Endothelial cell (in vitro differentiated cells): ENCODE results near the gene AIRE. TPM values are rescaled to one million over a fixed set of nuclear protein-coding genes. Genes with fewer than 3 reads are reported as not detected.
A peak's percentile ranks its signal among the peaks of the same experiment; 100 is the strongest.

Experiments
- DNase-seq: peaks from one replicate; pipeline ENCODE4 v3.0.0; 2021; ENCODE audit warnings: low spot score
- H3K27ac Mint-ChIP-seq: one replicate; pipeline ENCODE4 v1.8.0; 2021; ENCODE audit warnings: mixed read lengths, inconsistent platforms; ENCODE audit not compliant: unreplicated experiment
- H3K27me3 Mint-ChIP-seq: one replicate; pipeline ENCODE4 v1.8.0; 2021; ENCODE audit warnings: mild to moderate bottlenecking, moderate library complexity, mixed read lengths, inconsistent platforms; ENCODE audit not compliant: unreplicated experiment
- H3K36me3 Mint-ChIP-seq: one replicate; pipeline ENCODE4 v1.8.0; 2021; ENCODE audit warnings: mild to moderate bottlenecking, low read depth, mixed read lengths, inconsistent platforms; ENCODE audit not compliant: unreplicated experiment
- H3K4me1 Mint-ChIP-seq: one replicate; pipeline ENCODE4 v1.8.0; 2021; ENCODE audit warnings: mild to moderate bottlenecking, mixed read lengths, inconsistent platforms; ENCODE audit not compliant: unreplicated experiment
- H3K4me3 Mint-ChIP-seq: one replicate; pipeline ENCODE4 v1.8.0; 2021; ENCODE audit warnings: mild to moderate bottlenecking, mixed read lengths, inconsistent platforms; ENCODE audit not compliant: unreplicated experiment
- H3K9me3 Mint-ChIP-seq: one replicate; pipeline ENCODE4 v1.8.0; 2021; ENCODE audit warnings: mixed read lengths, inconsistent platforms; ENCODE audit not compliant: unreplicated experiment
- total RNA-seq: library from RNA; stranded (reverse); fragmentation: NEBNext Ultra II Directional; extraction: Animal tissue kit (Norgen Biotek cat#: 25700); gene quantifications from one replicate; pipeline ENCODE4 v1.2.1, GENCODE V29; 2021; ENCODE audit not compliant: unreplicated experiment
- TF ChIP-seq, protein P1 (sequence below): fragments of 200-600 bp; sonication (generic); IDR thresholded peaks from one replicate; pipeline ENCODE4 v1.5.0; 2021; ENCODE audit warnings: antibody characterized with exemption; ENCODE audit not compliant: unreplicated experiment

The AIRE gene
- total RNA-seq, 1 donor from 2014 or later, result not detected

DNA sequence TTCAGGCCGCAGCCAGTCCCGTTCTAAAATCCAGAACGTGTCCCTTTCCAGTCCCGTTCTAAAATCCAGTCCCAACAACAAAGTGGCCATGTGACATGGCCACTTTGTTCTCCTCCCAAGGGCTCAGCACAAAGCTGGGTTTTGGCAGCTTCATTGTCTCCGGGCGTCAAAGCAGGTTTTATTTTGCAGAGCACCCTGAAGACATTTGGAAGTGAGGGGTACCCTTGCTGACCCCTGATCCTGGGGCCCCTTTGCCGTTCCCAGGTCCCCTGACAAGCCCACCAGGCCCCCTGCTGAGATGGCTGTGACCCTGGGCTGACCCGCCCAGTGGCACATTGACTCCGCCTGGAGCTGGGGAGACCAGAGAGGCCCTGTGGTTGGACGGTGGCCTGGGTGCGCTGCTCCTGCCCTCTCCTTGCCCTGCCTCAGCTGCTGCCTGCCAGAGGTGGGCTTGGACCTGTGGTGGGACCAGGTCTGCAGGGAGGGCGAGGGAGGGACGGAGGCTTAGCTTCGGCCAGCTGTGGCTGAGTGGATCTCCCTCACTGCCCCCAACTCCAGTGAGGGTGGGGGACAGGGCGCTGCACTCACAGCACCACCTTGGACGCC, 18.4 kb downstream of the AIRE start:
- peaks cover 9% of the 10 kb centered on the region for H3K4me1 Mint-ChIP-seq
- peaks cover 12% of the 10 kb centered on the region for H3K27me3 Mint-ChIP-seq
- no peak for DNase-seq
- H3K9me3 Mint-ChIP-seq, result no peaks in the 10 kb centered on the region
- H3K27ac Mint-ChIP-seq, result no peak overlapping the region
- no peak overlapping the region for H3K4me3 Mint-ChIP-seq
- TF ChIP-seq, protein P1, sequence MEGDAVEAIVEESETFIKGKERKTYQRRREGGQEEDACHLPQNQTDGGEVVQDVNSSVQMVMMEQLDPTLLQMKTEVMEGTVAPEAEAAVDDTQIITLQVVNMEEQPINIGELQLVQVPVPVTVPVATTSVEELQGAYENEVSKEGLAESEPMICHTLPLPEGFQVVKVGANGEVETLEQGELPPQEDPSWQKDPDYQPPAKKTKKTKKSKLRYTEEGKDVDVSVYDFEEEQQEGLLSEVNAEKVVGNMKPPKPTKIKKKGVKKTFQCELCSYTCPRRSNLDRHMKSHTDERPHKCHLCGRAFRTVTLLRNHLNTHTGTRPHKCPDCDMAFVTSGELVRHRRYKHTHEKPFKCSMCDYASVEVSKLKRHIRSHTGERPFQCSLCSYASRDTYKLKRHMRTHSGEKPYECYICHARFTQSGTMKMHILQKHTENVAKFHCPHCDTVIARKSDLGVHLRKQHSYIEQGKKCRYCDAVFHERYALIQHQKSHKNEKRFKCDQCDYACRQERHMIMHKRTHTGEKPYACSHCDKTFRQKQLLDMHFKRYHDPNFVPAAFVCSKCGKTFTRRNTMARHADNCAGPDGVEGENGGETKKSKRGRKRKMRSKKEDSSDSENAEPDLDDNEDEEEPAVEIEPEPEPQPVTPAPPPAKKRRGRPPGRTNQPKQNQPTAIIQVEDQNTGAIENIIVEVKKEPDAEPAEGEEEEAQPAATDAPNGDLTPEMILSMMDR, result no peak
- no peaks in the 10 kb centered on the region for H3K36me3 Mint-ChIP-seq

DNA sequence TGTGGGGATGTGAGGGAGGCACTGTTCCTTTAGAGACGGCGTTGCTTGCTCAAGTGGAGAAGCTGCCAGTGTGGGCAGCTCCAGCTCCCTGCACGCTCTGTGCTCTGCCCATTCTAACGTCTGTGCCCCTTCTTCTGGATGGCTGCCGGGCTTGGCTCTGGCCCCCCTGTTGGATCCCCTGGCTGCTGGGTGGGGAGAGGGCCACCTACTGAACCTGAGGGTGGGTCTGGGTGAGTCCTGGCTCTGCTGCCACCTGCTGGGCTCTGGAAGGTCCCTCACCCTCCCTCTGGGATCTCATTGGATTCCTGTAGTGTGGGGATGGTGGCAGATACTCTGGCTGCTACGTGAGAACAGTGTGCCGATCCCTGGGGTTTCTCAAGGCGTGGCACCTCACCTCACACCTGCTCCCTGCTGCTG, 19.2 kb downstream of the AIRE start:
- TF ChIP-seq, protein P1, result peak; percentile 47
- Mint-ChIP-seq H3K4me3 (no peak overlapping the region), H3K9me3 (no peaks in the 10 kb centered on the region), H3K4me1 (peaks cover 9% of the 10 kb centered on the region), H3K27ac (no peak overlapping the region), H3K36me3 (no peaks in the 10 kb centered on the region), H3K27me3 (peaks cover 12% of the 10 kb centered on the region)
- peak; percentile 60 for DNase-seq

DNA sequence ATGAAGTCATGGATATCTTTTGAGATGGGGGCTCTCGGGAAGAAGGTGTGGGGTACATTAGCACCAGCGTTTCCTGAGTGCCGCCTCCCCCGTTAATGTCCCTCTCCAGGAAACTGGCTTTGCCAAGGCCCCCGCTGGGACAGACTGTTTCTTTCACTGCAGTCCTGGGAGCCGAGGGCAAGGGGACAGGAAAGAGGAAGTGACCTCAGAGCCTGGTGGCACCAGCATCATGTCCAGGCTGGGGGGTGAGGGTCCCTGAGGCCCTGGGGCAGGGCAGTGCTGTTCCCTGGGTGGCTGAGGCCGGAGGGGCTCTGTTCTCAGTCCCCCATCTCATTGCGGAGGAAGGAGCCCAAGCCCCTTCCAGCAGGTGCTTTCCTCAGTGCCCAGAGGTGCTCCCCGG, 20.0 kb downstream of the AIRE start:
- TF ChIP-seq, protein P1, result no peak
- no peaks in the 10 kb centered on the region for H3K9me3 Mint-ChIP-seq
- no peak overlapping the region for H3K4me3 Mint-ChIP-seq

DNA sequence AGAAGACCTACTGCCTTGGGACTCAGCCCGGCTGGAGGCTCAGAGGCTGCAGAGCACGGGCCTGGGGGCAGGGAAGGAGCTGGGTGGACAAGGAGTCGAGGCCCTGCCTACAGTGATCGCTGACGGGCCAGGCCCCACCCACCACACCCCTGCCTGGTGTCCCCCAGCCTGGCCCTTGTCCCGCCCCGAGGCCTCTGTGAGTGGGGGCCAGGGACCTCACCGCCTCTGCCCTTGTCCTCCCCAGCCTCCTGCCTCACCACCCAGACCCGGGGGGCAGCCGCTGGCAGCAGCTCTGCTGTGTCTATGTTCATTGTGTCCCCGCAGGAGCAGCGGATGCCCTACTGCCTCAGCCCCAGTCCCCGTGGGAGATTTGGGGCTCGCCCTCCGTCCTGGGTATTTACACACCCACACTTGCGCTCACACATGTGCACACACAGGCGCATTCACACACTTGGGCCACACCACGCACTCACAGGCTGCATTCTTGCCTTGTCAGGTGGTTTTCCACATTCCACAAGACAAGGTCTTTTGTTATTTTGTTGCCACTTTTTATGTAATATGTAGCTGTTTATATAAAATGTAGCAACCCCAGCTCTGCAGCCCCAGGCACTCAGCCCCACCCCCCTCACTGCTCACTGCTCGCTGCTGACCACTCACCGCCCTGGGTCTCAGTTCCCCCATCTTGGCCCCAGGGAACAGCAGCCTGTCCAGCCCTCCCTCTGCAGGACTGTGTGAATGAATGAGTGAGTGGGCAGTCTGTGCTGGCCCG, 21.4 kb downstream of the AIRE start:
- H3K27ac Mint-ChIP-seq, result no peak overlapping the region
- H3K4me3 Mint-ChIP-seq, result peak overlapping the region; percentile 80
- peaks cover 9% of the 10 kb centered on the region for H3K4me1 Mint-ChIP-seq
- peaks cover 18% of the 10 kb centered on the region for H3K27me3 Mint-ChIP-seq
- no peaks in the 10 kb centered on the region for H3K9me3 Mint-ChIP-seq
- TF ChIP-seq, protein P1, result no peak
- DNase-seq, result no peak
- peaks cover 7% of the 10 kb centered on the region for H3K36me3 Mint-ChIP-seq

More for the DNA sequence above, 20.0 kb downstream of the AIRE start:
- DNase-seq, result no peak
- H3K4me1 Mint-ChIP-seq, result peaks cover 9% of the 10 kb centered on the region
- no peaks in the 10 kb centered on the region for H3K36me3 Mint-ChIP-seq
- peaks cover 12% of the 10 kb centered on the region for H3K27me3 Mint-ChIP-seq
- no peak overlapping the region for H3K27ac Mint-ChIP-seq
